Measurements from ENCODE around the gene MDGA2. TPM values are rescaled to one million over a fixed set of nuclear protein-coding genes. Genes with fewer than 3 reads are reported as not detected.

MDGA2 gene
- total RNA-seq, 1 donor from 2014 or later: 1.3 TPM

GRCh38 chr14:47526591-47527244, 148.7 kb downstream of the MDGA2 start:
- no peak for TF ChIP-seq CTCF (conservative IDR thresholded peaks at IDR 0.05)
- Mint-ChIP-seq H3K4me1 (ENCODE audit: unreplicated experiment) (no peaks in the 10 kb centered on the region), H3K27ac (no peak overlapping the region), H3K27me3 (no peaks in the 10 kb centered on the region), H3K36me3 (no peaks in the 10 kb centered on the region), H3K4me3 (no peak overlapping the region), H3K9me3 (peaks cover 5% of the 10 kb centered on the region)
- no peak for DNase-seq (ENCODE audit: extremely low spot score, unreplicated experiment)

GRCh38 chr14:47524524-47524923, 150.9 kb downstream of the MDGA2 start:
- H3K4me1 Mint-ChIP-seq (ENCODE audit: unreplicated experiment): no peaks in the 10 kb centered on the region
- no peaks in the 10 kb centered on the region for H3K9me3 Mint-ChIP-seq
- H3K4me3 Mint-ChIP-seq: no peak overlapping the region
- H3K27ac Mint-ChIP-seq: no peak overlapping the region
- no peaks in the 10 kb centered on the region for H3K27me3 Mint-ChIP-seq
- DNase-seq (ENCODE audit: extremely low spot score, unreplicated experiment): no peak
- no peaks in the 10 kb centered on the region for H3K36me3 Mint-ChIP-seq
- no peak for TF ChIP-seq CTCF (conservative IDR thresholded peaks at IDR 0.05)

- Mint-ChIP-seq H3K4me3 (no peak overlapping the region), H3K36me3 (no peaks in the 10 kb centered on the region), H3K27ac (no peak overlapping the region), H3K27me3 (no peaks in the 10 kb centered on the region), H3K4me1 (ENCODE audit: unreplicated experiment) (no peaks in the 10 kb centered on the region), H3K9me3 (no peaks in the 10 kb centered on the region)
- no peak for TF ChIP-seq CTCF (conservative IDR thresholded peaks at IDR 0.05)
- no peak for DNase-seq (ENCODE audit: extremely low spot score, unreplicated experiment)
Measured at GRCh38 chr14:47520382-47520781, 155.0 kb downstream of the MDGA2 start.

GRCh38 chr14:47511829-47512228, 163.6 kb downstream of the MDGA2 start:
- Mint-ChIP-seq H3K9me3 (no peaks in the 10 kb centered on the region), H3K4me1 (ENCODE audit: unreplicated experiment) (no peaks in the 10 kb centered on the region), H3K27ac (no peak overlapping the region), H3K4me3 (no peak overlapping the region), H3K27me3 (no peaks in the 10 kb centered on the region), H3K36me3 (no peaks in the 10 kb centered on the region)
- no peak for TF ChIP-seq CTCF (conservative IDR thresholded peaks at IDR 0.05)
- no peak for DNase-seq (ENCODE audit: extremely low spot score, unreplicated experiment)

GRCh38 chr14:47509957-47510356, 165.4 kb downstream of the MDGA2 start:
- H3K9me3 Mint-ChIP-seq: no peaks in the 10 kb centered on the region
- no peak overlapping the region for H3K4me3 Mint-ChIP-seq
- DNase-seq (ENCODE audit: extremely low spot score, unreplicated experiment): no peak
- no peaks in the 10 kb centered on the region for H3K4me1 Mint-ChIP-seq (ENCODE audit: unreplicated experiment)
- H3K36me3 Mint-ChIP-seq: no peaks in the 10 kb centered on the region
- no peaks in the 10 kb centered on the region for H3K27me3 Mint-ChIP-seq
- TF ChIP-seq CTCF (conservative IDR thresholded peaks at IDR 0.05): no peak
- H3K27ac Mint-ChIP-seq: no peak overlapping the region

- H3K27ac Mint-ChIP-seq: no peak overlapping the region
- no peaks in the 10 kb centered on the region for H3K9me3 Mint-ChIP-seq
- H3K4me1 Mint-ChIP-seq (ENCODE audit: unreplicated experiment): no peaks in the 10 kb centered on the region
- H3K4me3 Mint-ChIP-seq: no peak overlapping the region
- no peaks in the 10 kb centered on the region for H3K27me3 Mint-ChIP-seq
- no peak for DNase-seq (ENCODE audit: extremely low spot score, unreplicated experiment)
- no peak for TF ChIP-seq CTCF (conservative IDR thresholded peaks at IDR 0.05)
- H3K36me3 Mint-ChIP-seq: no peaks in the 10 kb centered on the region
Measured at GRCh38 chr14:47507861-47508260, 167.5 kb downstream of the MDGA2 start.
